HFFc6 (cell line): ENCODE results near the gene PLEKHA1. TPM values are rescaled to one million over a fixed set of nuclear protein-coding genes. Genes with fewer than 3 reads are reported as not detected.

Source experiments
- DNase-seq: peaks from one replicate; pipeline ENCODE4 v3.0.0-alpha.2; 2018
- H3K27ac Mint-ChIP-seq: 2 replicates; pipeline ENCODE4 v1.8.0; 2020; ENCODE audit warnings: mild to moderate bottlenecking, mixed read lengths
- H3K27me3 Mint-ChIP-seq: 2 replicates; pipeline ENCODE4 v1.8.0; 2021; ENCODE audit warnings: mild to moderate bottlenecking, moderate library complexity, mixed read lengths; ENCODE audit not compliant: insufficient read depth
- H3K36me3 Mint-ChIP-seq: 2 replicates; pipeline ENCODE4 v1.8.0; 2021; ENCODE audit warnings: low read depth, mixed read lengths
- H3K4me1 Mint-ChIP-seq: 2 replicates; pipeline ENCODE4 v1.8.0; 2020; ENCODE audit warnings: low read depth, mixed read lengths
- H3K4me3 Mint-ChIP-seq: 2 replicates; pipeline ENCODE4 v1.8.0; 2020; ENCODE audit warnings: mild to moderate bottlenecking, moderate library complexity, mixed read lengths
- H3K9me3 Mint-ChIP-seq: 2 replicates; pipeline ENCODE4 v1.8.0; 2020; ENCODE audit warnings: mild to moderate bottlenecking, mixed read lengths
- CTCF ChIP-seq: fragments of 200-600 bp; sonication (generic); IDR thresholded peaks from 2 replicates; pipeline ENCODE4 v1.5.0; 2021; ENCODE audit warnings: antibody characterized with exemption, mild to moderate bottlenecking
- long read RNA-seq: library from polyadenylated mRNA; unstranded; transcript quantifications from one replicate; pipeline ENCODE4 v2.0.0, GENCODE V29; 2019
- total RNA-seq, 6 experiments: library from RNA; stranded (reverse); fragmentation: NEBNext Ultra II Directional; extraction: Animal tissue kit (Norgen Biotek cat#: 25700); gene quantifications; 2 replicates in 1 of 6; 3 replicates in 5 of 6; pipeline ENCODE4 v1.2.3, GENCODE V29; 2021

PLEKHA1 gene
- 10 to 100 TPM; 17.7 to 26.2 (median 19.3) TPM for total RNA-seq
- long read RNA-seq, full-length matches to known transcripts: 5 of 58 reads
- long read RNA-seq, partial matches to known transcripts: 3 of 58 reads
- long read RNA-seq, other reads (novel, unspliced or antisense): 50 of 58 reads

DNA sequence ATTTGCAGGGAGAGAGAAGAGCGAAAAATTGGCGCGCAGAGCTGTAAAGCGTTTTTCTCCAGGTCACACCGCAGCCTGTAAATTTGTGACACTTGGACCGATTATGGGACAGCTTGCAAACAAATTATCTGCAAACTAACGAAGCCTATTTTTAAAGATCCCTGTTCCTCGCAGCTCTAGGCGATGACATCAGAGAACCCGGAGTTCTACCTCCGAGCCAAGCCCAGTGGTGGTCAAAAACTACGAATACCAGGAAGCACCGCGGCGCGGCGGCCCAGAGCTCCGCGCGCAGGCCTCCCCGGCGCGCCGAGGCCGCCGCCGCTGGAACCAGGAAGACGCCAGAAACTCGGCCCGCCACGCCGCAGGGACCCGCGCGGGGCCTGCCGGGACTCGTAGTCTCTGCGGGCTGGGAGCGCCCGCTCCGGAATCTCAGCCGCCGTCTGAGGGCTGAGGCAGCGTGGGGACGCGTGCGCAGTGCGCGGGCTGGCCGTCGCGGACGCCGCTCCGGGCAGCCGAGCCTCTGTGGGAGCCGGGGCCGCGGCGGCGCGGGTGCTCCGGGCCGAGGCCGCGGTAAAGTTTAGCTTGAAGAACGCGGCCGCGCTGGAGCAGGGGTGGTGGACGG lies at the start of gene PLEKHA1:
Gene PLEKHA1, plus strand, starts transcription at position 472 of the 622 bp plus-strand sequence. CDS start 18,493 bp downstream, outside the sequence.
- TF ChIP-seq CTCF: 0 out of 2 replicates have a peak, but pooled peaks have one; percentile 9
- peaks cover 7% of the 10 kb centered on the region; the same call in 1 of the 2 replicates for H3K27me3 Mint-ChIP-seq
- H3K4me1 Mint-ChIP-seq: peaks cover 28% of the 10 kb centered on the region
- H3K9me3 Mint-ChIP-seq: no peaks in the 10 kb centered on the region
- H3K36me3 Mint-ChIP-seq: no peaks in the 10 kb centered on the region
- H3K27ac Mint-ChIP-seq: peak within 1 kb of the TSS; percentile 85
- peak within 1 kb of the TSS; percentile 94 for H3K4me3 Mint-ChIP-seq
- peak; percentile 92 for DNase-seq

GRCh38 chr10:122325235-122325634 lies 49.3 kb upstream of the PLEKHA1 start:
- H3K27me3 Mint-ChIP-seq: peaks cover 7% of the 10 kb centered on the region
- H3K9me3 Mint-ChIP-seq: peaks cover 8% of the 10 kb centered on the region; the same call in 1 of the 2 replicates
- no peak overlapping the region for H3K4me3 Mint-ChIP-seq
- no peaks in the 10 kb centered on the region for H3K4me1 Mint-ChIP-seq
- TF ChIP-seq CTCF: no peak
- DNase-seq: no peak
- no peaks in the 10 kb centered on the region for H3K36me3 Mint-ChIP-seq
- no peak overlapping the region for H3K27ac Mint-ChIP-seq

- Mint-ChIP-seq H3K4me3 (no peak overlapping the region), H3K4me1 (no peaks in the 10 kb centered on the region), H3K27ac (no peak overlapping the region), H3K9me3 (no peaks in the 10 kb centered on the region), H3K27me3 (peaks cover 17% of the 10 kb centered on the region), H3K36me3 (no peaks in the 10 kb centered on the region)
- no peak for DNase-seq
- no peak for TF ChIP-seq CTCF
These were observed 48.1 kb upstream of the PLEKHA1 start for GRCh38 chr10:122326385-122326784.

GRCh38 chr10:122326806-122327205 lies 47.7 kb upstream of the PLEKHA1 start:
- no peak overlapping the region for H3K27ac Mint-ChIP-seq
- H3K36me3 Mint-ChIP-seq: no peaks in the 10 kb centered on the region
- no peak for DNase-seq
- H3K4me1 Mint-ChIP-seq: no peaks in the 10 kb centered on the region
- H3K9me3 Mint-ChIP-seq: no peaks in the 10 kb centered on the region
- H3K27me3 Mint-ChIP-seq: peaks cover 21% of the 10 kb centered on the region
- TF ChIP-seq CTCF: no peak
- H3K4me3 Mint-ChIP-seq: no peak overlapping the region

DNA sequence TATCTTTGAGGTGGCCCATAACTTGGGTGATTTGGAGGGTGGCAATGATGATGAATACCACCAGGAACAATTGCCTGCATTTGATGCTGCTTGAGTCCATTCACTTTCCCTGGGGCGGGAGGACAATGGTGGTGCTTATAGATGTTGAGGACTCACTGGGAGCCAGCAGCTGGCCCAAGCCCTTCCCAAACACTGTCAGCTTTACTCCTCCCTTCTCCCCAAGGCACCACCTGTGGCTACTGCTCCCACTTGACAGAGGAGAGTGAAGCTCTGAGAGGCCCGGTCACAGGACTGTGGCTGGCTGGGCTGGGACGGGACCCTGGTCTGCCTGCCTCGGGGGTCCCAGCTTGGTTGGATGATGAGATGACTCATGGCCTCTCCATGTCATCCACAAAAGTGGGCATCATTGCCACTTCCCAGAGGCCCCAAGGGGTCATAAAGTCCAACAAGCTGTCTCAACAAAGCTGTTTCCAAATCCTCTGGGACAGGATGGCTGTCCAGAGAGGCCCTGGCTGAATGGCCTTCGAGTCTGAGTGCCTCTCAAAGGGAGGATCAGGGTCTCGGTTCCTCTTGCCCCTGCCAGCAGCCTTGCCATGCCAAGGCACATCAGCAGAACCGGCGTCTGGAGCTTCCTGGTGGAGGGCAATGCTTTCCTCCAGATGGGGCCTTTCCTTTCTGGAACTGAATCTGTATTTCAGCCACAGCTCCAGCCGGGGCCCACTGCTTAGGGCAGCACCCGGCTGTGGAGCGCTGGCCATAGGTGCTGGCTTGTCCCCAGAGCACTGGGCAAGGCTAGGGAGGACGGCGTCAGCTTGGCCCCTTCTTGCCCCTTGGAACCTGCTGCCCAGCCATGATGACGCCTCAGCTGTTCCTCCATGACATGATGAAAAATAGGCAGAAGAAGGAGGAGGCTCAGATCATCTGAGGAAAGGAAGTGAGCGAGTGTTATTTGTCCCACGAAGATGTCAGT lies 47.0 kb upstream of the PLEKHA1 start:
- Mint-ChIP-seq H3K36me3 (no peaks in the 10 kb centered on the region), H3K27ac (no peak overlapping the region), H3K9me3 (no peaks in the 10 kb centered on the region), H3K4me1 (no peaks in the 10 kb centered on the region), H3K4me3 (no peak overlapping the region), H3K27me3 (peaks cover 21% of the 10 kb centered on the region)
- no peak for TF ChIP-seq CTCF
- no peak for DNase-seq
